C4-2B (cell line): ENCODE measurements around the gene BMP2K.

ENCODE experiments used
- CTCF ChIP-seq: fragments of 450-650 bp; conservative IDR thresholded peaks from 2 replicates; pipeline ENCODE4 v1.5.1; 2017; ENCODE audit warnings: mild to moderate bottlenecking
- ZFX ChIP-seq: fragments of 450-650 bp; IDR thresholded peaks from 2 replicates; pipeline ENCODE4 v1.6.1; 2017

DNA sequence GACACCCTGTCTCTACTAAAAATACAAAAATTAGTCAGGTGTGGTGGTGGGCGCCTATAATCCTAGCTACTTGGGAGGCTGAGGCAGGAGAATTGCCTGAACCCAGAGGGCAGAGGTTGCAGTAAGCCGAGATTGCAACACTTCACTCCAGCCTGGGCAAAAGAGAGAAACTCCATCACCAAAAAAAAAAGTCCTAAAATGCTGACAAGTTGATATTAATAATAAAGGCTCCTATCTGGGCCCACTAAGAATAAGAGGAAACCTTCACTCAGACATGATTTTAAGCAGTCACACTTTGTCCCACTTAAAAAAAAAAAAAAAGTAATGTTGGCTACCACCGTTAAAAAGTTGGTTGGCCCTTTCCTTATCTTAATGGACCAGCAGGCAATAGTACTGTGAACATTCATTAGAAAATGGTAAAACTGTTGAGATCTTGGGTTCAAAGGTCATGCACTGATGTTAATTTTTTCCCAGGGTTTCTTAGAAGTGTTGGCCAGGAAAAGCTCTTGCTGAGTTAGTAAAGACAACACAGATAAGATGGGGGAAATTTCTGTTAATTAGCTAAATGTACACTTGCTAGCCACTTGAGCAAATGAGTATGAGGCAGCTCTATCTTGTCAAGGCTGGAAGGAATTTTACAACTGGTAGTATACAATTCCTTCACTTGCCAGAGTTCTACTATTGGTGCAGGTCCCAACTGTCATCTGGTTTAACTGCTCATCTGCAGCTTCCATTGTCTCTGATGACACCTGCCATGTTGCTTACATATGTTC, 43.6 kb upstream of the BMP2K start:
- TF ChIP-seq CTCF (no peak), ZFX (no peak)
